Caki2 (cell line): ENCODE results near the gene RUFY4. TPM values are rescaled to one million over a fixed set of nuclear protein-coding genes. Genes with fewer than 3 reads are reported as not detected.
"Not testable (repeated sequence)": the region's sequence is repeated elsewhere in the genome, so short reads cannot be mapped to it uniquely, and the experiment has no call there.

ENCODE experiments used
- DNase-seq: peaks from one replicate; pipeline ENCODE4 v3.0.0-alpha.2; 2015; ENCODE audit warnings: low read depth
- in situ Hi-C: cut with HindIII; loops from 2 replicates; pipeline ENCODE4 v1.10.0; 2016; ENCODE audit warnings: low sequenced_read_pairs, low pct_unique_long_range_greater_than_20kb, mixed read lengths
- total RNA-seq: library from RNA; depleted of rRNA; stranded (reverse); fragments of >200 nt; shearing (Covaris generic); gene quantifications from 2 replicates; pipeline ENCODE4 v1.2.3, GENCODE V29; 2014; ENCODE audit warnings: low replicate concordance

Gene RUFY4
- total RNA-seq, 1 experiment from 2014 or later: not detected

DNA sequence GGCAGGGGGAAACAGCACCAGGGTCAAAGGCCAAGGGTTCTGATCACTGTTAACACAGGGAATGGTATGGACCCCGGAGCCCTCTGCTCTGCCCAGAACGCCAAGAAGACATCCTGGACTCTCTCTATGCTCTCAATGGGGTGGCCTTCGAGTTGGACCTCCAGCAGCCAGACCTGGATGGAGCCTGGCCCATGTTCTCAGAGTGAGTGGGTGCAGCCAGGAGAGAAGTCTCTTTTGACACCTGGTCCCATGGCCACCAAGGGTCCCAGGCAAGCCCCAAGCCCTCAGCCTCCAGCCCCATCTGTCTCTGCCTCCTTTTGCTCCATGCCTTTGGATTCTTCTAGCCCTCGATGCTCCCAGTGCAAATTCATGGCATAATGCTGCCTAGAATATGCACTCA lies 4.1 kb downstream of the RUFY4 start:
- no peak for DNase-seq
- in situ Hi-C loops: no loop called here

- in situ Hi-C loops: no loop called here
- DNase-seq: peak; percentile 5
Observed at GRCh38 chr2:218074031-218074430, 5.0 kb downstream of the RUFY4 start.

- in situ Hi-C loops: no loop called here
Observed at GRCh38 chr2:218075975-218076811, 7.1 kb downstream of the RUFY4 start.

DNA sequence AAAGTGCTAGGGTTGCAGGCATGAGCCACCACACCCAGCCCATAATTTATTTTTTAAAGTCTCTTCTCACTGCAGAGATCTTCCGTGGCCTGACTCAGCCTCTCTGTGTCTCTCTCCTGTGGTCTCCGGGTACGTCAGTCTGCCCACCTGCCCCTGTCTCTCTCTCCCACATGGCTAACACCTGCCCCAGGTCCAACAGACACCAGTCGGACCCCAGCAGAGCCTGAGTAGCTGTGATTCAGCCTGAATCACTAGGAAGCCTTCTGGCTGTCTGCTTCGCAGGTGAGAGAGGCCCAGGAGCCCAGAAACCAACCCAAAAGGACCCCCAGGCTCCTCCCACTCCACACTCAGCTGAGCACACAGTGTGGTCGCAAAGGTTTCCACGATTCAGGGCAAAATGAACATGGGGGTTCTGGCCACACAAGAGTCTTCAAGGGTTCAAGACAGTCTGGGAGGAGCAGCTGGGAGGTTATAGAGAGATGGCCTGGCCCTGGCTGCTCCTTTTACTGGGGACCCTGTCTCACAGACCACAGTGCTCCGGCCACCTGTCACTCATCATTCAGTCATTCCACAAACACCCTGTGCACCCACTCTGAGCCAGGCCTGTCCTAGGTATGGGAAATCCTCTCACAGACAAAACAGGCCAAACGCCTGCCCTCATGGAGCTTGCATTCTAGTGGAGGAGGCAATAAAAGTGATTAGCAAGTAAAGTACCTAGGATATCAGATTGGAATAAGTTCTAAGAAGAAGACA lies 8.6 kb downstream of the RUFY4 start:
- in situ Hi-C loops: no loop called here
- no peak for DNase-seq

More at GRCh38 chr2:218075975-218076811, 7.1 kb downstream of the RUFY4 start:
- no peak for DNase-seq

- no peak for DNase-seq
- in situ Hi-C loops: no loop called here
Observed at GRCh38 chr2:218079943-218080913, 11.2 kb downstream of the RUFY4 start.

- no peak for DNase-seq
- in situ Hi-C loops: no loop called here
Observed at GRCh38 chr2:218081063-218081462, 12.0 kb downstream of the RUFY4 start.

- in situ Hi-C loops: no loop called here
- no peak for DNase-seq
Observed at GRCh38 chr2:218081695-218082094, 12.6 kb downstream of the RUFY4 start.

- in situ Hi-C loops: no loop called here
Observed at GRCh38 chr2:218082586-218083351, 13.7 kb downstream of the RUFY4 start.

DNA sequence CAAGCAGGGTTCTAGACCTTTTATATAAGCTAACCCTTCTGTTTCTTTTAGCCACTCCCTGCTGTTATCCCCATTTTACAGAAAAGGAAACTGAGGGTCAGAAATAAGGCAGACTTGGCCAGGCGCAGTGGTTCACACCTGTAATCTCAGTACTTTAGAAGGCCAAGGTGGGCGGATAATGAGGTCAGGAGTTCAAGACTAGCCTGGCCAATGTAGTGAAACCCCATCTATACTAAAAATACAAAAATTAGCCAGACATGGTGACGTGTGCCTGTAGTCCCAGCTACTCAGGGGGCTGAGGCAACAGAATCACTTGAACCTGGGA lies 14.3 kb downstream of the RUFY4 start:
- in situ Hi-C loops: no loop called here
- DNase-seq: no peak

More at GRCh38 chr2:218082586-218083351, 13.7 kb downstream of the RUFY4 start:
- no peak for DNase-seq

- in situ Hi-C loops: no loop called here
- DNase-seq: no peak
Observed at GRCh38 chr2:218086478-218086877, 17.4 kb downstream of the RUFY4 start.

DNA sequence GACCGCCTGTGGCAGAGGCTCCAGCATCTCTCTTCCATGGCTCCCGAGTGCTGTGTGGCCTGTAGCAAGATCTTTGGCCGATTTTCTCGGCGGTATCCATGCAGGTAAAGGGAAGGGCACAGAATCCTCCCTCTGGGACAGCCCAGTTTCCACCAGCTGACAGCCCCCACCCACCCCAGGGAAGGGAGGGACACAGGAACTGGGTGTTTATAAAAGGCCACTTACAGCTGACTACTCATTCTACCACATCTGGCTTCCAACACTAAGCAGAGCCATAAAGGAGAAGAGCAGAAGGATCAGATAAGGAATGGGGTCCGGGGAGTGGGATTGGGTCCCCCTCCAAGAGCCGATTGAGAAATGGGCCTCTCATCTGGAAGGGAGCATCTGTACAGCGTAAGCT lies 20.2 kb downstream of the RUFY4 start:
- in situ Hi-C loops: no loop called here
- no peak for DNase-seq

- in situ Hi-C loops: no loop called here
- no peak for DNase-seq
Observed at GRCh38 chr2:218091746-218092145, 22.7 kb downstream of the RUFY4 start.

DNA sequence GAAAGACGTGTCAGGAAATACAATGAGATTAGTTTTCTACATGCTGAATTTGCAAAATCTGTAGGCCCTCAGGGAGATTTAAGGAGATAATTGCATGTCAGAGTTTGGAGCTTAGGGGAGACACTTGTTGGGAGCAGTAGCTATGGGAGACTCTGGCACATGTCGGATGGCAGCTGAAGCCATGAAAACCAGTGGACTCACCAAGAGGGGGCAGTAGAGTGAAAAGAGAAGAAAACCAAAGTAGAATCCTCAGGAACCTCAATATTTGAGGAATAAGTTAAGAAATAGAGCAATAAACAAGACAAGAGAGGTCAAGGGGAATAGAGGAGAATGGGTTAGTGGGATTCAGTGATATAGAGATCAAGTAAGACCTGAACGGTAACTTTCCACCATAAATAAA lies 24.8 kb downstream of the RUFY4 start:
- no peak for DNase-seq
- in situ Hi-C loops: no loop called here

- in situ Hi-C loops: no loop called here
Observed at GRCh38 chr2:218095853-218096252, 26.8 kb downstream of the RUFY4 start.

DNA sequence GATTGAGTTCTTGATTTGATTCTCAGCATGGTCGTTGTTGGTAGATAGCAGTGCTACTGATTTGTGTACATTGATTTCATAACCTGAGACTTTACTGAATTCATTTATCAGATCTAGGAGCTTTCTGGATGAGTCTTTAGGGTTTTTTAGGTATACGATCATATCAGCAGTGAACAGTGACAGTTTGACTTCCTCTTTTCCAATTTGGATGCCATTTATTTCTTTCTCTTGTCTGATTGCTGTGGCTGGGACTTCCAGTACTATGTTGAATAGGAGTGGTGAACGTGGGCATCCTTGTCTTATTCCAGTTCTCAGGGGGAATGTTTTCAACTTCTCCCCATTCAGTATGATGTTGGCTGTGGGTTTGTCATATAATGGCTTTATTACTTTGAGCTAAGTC lies 28.9 kb downstream of the RUFY4 start:
- no peak for DNase-seq
- in situ Hi-C loops: no loop called here

More at GRCh38 chr2:218095853-218096252, 26.8 kb downstream of the RUFY4 start:
- DNase-seq: no peak

DNA sequence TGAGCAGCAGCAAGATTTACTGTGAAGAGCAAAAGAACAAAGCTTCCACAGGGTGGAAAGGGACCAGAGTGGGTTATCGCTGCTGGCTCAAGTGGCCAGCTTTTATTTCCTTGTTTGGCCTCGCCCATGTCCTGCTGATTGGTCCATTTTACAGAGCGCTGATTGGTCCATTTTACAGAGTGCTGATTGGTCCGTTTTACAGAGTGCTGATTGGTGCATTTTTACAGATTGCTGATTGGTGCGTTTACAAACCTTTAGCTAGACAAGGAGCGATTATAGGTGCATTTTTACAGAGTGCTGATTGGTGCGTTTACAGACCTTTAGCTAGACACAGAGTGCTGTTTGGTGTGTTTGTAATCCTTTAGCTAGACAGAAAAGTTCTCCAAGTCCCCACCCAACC lies 39.8 kb downstream of the RUFY4 start:
- DNase-seq, in situ Hi-C loops: not testable (repeated sequence)

DNA sequence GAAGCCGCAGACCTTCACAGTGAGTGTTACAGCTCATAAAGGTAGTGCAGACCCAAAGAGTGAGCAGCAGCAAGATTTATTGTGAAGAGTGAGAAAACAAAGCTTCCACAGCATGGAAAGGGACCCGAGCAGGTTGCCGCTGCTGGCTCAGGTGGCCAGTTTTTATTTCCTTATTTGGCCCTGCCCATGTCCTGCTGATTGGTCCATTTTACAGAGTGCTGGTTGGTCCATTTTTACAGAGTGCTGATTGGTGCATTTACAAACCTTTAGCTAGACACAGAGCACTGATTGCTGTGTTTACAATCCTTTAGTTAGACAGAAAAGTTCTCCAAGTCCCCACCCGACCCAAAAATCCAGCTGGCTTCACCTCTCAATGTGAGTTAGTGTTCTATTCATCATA lies 52.7 kb downstream of the RUFY4 start:
- in situ Hi-C loops: not testable (repeated sequence)

GRCh38 chr2:218122286-218122685 lies 53.2 kb downstream of the RUFY4 start:
- DNase-seq, in situ Hi-C loops: not testable (repeated sequence)

More for the DNA sequence above, 52.7 kb downstream of the RUFY4 start:
- DNase-seq: not testable (repeated sequence)
